K562 (cell line): ENCODE results near the gene STMP1. TPM values are rescaled to one million over a fixed set of nuclear protein-coding genes. Genes with fewer than 3 reads are reported as not detected.

Experiments used
- CC2D1A ChIP-seq: fragments of 450-650 bp; IDR thresholded peaks from 2 replicates; pipeline ENCODE4 v1.6.1; 2017; ENCODE audit warnings: mild to moderate bottlenecking
- DPF2 ChIP-seq: fragments of 450-650 bp; IDR thresholded peaks from 2 replicates; pipeline ENCODE4 v1.6.1; 2016
- MBD1 ChIP-seq: fragments of 250-450 bp; sonication (Bioruptor Pico); IDR thresholded peaks from 2 replicates; pipeline ENCODE4 v1.8.0; 2022; ENCODE audit warnings: inconsistent platforms
- SRSF3 ChIP-seq: fragments of 200-400 bp; formaldehyde crosslinking; IDR thresholded peaks from 2 replicates; pipeline ENCODE4 v1.6.1; 2016; ENCODE audit warnings: mild to moderate bottlenecking, low read length, moderate library complexity; ENCODE audit not compliant: insufficient read depth
- SRSF7 ChIP-seq: fragments of 200-400 bp; formaldehyde crosslinking; optimal IDR thresholded peaks from 2 replicates; pipeline ENCODE3; 2017; ENCODE audit warnings: mild to moderate bottlenecking, low read depth, low read length
- ZFP30 ChIP-seq: fragments of 250-450 bp; sonication (Bioruptor Pico); IDR thresholded peaks from 2 replicates; pipeline ENCODE4 v1.8.0; 2022; ENCODE audit warnings: moderate library complexity, mild to moderate bottlenecking, inconsistent platforms, borderline replicate concordance
- ZNF280A ChIP-seq: fragments of 450-650 bp; IDR thresholded peaks from 2 replicates; pipeline ENCODE4 v1.6.1; 2018; ENCODE audit warnings: mild to moderate bottlenecking, low read depth; ENCODE audit not compliant: partially characterized antibody
- ZNF780A ChIP-seq: fragments of 250-450 bp; sonication (Bioruptor Pico); IDR thresholded peaks from 2 replicates; pipeline ENCODE4 v1.5.0; 2021; ENCODE audit warnings: mild to moderate bottlenecking
- polyA plus RNA-seq, 8 experiments: library from polyadenylated mRNA; depleted of rRNA in 4 of 8; stranded (reverse) in 5 of 8; unstranded in 3 of 8; fragments of >200 nt; fragmentation: Nextera tagmentation in 2 of 8; fragmentation: Illumina TruSeq in 1 of 8; extraction: Ambion mirVana in 2 of 8; extraction: Trizol in 1 of 8; gene quantifications; 2 replicates each; pipeline versions ENCODE4 v1.2.1 to v1.2.3, GENCODE V29; 2011 to 2014; ENCODE audit warnings: inconsistent platforms in 1 of 8, missing spikeins in 1 of 8
- total RNA-seq, 7 experiments: library from RNA; depleted of rRNA in 6 of 7; stranded (reverse); fragments of >200 nt in 6 of 7; fragmentation: Illumina TruSeq in 2 of 7; extraction: Trizol in 2 of 7; gene quantifications; 2 replicates each; pipeline versions ENCODE4 v1.2.1 to v1.2.3, GENCODE V29; 2011 to 2021; ENCODE audit warnings: low replicate concordance in 1 of 7
- TF ChIP-seq, protein P1 (sequence below): fragments of 250-450 bp; sonication (Bioruptor Pico); IDR thresholded peaks from 2 replicates; pipeline ENCODE4 v1.4.0; 2020
- TF ChIP-seq, protein P2 (sequence below): sonication (generic); formaldehyde crosslinking; IDR thresholded peaks from 2 replicates; pipeline ENCODE4 v1.9.0; 2022; ENCODE audit warnings: mild to moderate bottlenecking, missing genetic modification reagents
- TF ChIP-seq, protein P3 (sequence below): fragments of 200-600 bp; sonication (generic); IDR thresholded peaks from one replicate; pipeline ENCODE4 v1.6.1; 2012; ENCODE audit warnings: mild to moderate bottlenecking, low read depth, low read length, inconsistent platforms

Gene STMP1
- total and polyA plus RNA-seq, 9 of the 15 experiments (the other 6 are each of a cell fraction or from before 2014, with no cell fraction given), result 10.6 to 249 (median 56.8) TPM

- no peak for TF ChIP-seq ZFP30 (CRISPR knock-in tag)
- no peak for TF ChIP-seq ZNF280A
- no peak for TF ChIP-seq SRSF7
- TF ChIP-seq, protein P1, sequence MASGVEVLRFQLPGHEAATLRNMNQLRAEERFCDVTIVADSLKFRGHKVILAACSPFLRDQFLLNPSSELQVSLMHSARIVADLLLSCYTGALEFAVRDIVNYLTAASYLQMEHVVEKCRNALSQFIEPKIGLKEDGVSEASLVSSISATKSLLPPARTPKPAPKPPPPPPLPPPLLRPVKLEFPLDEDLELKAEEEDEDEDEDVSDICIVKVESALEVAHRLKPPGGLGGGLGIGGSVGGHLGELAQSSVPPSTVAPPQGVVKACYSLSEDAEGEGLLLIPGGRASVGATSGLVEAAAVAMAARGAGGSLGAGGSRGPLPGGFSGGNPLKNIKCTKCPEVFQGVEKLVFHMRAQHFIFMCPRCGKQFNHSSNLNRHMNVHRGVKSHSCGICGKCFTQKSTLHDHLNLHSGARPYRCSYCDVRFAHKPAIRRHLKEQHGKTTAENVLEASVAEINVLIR (CRISPR knock-in tag), result peak; percentile 87
- no peak for TF ChIP-seq CC2D1A
- TF ChIP-seq DPF2, result peak; percentile 78
- no peak for TF ChIP-seq SRSF3
- TF ChIP-seq ZNF780A (CRISPR knock-in tag), result no peak
- TF ChIP-seq MBD1 (CRISPR knock-in tag), result no peak
- TF ChIP-seq, protein P2, sequence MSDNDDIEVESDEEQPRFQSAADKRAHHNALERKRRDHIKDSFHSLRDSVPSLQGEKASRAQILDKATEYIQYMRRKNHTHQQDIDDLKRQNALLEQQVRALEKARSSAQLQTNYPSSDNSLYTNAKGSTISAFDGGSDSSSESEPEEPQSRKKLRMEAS (CRISPR knock-in tag), result peak; percentile 50; the same call in 1 of the 2 replicates
- TF ChIP-seq, protein P3, sequence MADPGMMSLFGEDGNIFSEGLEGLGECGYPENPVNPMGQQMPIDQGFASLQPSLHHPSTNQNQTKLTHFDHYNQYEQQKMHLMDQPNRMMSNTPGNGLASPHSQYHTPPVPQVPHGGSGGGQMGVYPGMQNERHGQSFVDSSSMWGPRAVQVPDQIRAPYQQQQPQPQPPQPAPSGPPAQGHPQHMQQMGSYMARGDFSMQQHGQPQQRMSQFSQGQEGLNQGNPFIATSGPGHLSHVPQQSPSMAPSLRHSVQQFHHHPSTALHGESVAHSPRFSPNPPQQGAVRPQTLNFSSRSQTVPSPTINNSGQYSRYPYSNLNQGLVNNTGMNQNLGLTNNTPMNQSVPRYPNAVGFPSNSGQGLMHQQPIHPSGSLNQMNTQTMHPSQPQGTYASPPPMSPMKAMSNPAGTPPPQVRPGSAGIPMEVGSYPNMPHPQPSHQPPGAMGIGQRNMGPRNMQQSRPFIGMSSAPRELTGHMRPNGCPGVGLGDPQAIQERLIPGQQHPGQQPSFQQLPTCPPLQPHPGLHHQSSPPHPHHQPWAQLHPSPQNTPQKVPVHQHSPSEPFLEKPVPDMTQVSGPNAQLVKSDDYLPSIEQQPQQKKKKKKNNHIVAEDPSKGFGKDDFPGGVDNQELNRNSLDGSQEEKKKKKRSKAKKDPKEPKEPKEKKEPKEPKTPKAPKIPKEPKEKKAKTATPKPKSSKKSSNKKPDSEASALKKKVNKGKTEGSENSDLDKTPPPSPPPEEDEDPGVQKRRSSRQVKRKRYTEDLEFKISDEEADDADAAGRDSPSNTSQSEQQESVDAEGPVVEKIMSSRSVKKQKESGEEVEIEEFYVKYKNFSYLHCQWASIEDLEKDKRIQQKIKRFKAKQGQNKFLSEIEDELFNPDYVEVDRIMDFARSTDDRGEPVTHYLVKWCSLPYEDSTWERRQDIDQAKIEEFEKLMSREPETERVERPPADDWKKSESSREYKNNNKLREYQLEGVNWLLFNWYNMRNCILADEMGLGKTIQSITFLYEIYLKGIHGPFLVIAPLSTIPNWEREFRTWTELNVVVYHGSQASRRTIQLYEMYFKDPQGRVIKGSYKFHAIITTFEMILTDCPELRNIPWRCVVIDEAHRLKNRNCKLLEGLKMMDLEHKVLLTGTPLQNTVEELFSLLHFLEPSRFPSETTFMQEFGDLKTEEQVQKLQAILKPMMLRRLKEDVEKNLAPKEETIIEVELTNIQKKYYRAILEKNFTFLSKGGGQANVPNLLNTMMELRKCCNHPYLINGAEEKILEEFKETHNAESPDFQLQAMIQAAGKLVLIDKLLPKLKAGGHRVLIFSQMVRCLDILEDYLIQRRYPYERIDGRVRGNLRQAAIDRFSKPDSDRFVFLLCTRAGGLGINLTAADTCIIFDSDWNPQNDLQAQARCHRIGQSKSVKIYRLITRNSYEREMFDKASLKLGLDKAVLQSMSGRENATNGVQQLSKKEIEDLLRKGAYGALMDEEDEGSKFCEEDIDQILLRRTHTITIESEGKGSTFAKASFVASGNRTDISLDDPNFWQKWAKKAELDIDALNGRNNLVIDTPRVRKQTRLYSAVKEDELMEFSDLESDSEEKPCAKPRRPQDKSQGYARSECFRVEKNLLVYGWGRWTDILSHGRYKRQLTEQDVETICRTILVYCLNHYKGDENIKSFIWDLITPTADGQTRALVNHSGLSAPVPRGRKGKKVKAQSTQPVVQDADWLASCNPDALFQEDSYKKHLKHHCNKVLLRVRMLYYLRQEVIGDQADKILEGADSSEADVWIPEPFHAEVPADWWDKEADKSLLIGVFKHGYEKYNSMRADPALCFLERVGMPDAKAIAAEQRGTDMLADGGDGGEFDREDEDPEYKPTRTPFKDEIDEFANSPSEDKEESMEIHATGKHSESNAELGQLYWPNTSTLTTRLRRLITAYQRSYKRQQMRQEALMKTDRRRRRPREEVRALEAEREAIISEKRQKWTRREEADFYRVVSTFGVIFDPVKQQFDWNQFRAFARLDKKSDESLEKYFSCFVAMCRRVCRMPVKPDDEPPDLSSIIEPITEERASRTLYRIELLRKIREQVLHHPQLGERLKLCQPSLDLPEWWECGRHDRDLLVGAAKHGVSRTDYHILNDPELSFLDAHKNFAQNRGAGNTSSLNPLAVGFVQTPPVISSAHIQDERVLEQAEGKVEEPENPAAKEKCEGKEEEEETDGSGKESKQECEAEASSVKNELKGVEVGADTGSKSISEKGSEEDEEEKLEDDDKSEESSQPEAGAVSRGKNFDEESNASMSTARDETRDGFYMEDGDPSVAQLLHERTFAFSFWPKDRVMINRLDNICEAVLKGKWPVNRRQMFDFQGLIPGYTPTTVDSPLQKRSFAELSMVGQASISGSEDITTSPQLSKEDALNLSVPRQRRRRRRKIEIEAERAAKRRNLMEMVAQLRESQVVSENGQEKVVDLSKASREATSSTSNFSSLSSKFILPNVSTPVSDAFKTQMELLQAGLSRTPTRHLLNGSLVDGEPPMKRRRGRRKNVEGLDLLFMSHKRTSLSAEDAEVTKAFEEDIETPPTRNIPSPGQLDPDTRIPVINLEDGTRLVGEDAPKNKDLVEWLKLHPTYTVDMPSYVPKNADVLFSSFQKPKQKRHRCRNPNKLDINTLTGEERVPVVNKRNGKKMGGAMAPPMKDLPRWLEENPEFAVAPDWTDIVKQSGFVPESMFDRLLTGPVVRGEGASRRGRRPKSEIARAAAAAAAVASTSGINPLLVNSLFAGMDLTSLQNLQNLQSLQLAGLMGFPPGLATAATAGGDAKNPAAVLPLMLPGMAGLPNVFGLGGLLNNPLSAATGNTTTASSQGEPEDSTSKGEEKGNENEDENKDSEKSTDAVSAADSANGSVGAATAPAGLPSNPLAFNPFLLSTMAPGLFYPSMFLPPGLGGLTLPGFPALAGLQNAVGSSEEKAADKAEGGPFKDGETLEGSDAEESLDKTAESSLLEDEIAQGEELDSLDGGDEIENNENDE, result no peak
Measured at GRCh38 chr7:135650831-135651573, 11.3 kb upstream of the STMP1 start (continued).
